Muscle layer of duodenum (tissue), 2 donors: Measurements from ENCODE around the gene DFFB.

Experiments used
- H3K27ac ChIP-seq: one replicate; pipeline ENCODE4 v1.7.0; 2013; ENCODE audit warnings: mild to moderate bottlenecking, low read length
- H3K27me3 ChIP-seq: one replicate; pipeline ENCODE4 v1.7.0; 2013; ENCODE audit warnings: low read depth, mild to moderate bottlenecking, control low read depth, low read length
- H3K36me3 ChIP-seq, 2 donors: one replicate each; pipeline ENCODE4 v1.7.0; 2013; ENCODE audit warnings: low read length in 2 of 2, control low read depth in 1 of 2, mild to moderate bottlenecking in 1 of 2; ENCODE audit not compliant: insufficient read depth in 2 of 2, control insufficient read depth in 1 of 2
- H3K4me1 ChIP-seq, 2 donors: one replicate each; pipeline ENCODE4 v1.7.0; 2013; ENCODE audit warnings: low read length in 2 of 2, mild to moderate bottlenecking in 2 of 2, control low read depth in 1 of 2, moderate library complexity in 1 of 2; ENCODE audit not compliant: insufficient read depth in 2 of 2, control insufficient read depth in 1 of 2
- H3K4me3 ChIP-seq, 2 donors: one replicate each; pipeline ENCODE4 v1.7.0; 2013; ENCODE audit warnings: low read length in 2 of 2, low read depth in 1 of 2, mild to moderate bottlenecking in 1 of 2
- H3K9me3 ChIP-seq, 2 donors: one replicate each; pipeline ENCODE4 v1.7.0; 2013; ENCODE audit warnings: low read length in 2 of 2, control low read depth in 1 of 2, mild to moderate bottlenecking in 1 of 2; ENCODE audit not compliant: control insufficient read depth in 1 of 2
- donor health status: healthy.

DFFB gene

DNA sequence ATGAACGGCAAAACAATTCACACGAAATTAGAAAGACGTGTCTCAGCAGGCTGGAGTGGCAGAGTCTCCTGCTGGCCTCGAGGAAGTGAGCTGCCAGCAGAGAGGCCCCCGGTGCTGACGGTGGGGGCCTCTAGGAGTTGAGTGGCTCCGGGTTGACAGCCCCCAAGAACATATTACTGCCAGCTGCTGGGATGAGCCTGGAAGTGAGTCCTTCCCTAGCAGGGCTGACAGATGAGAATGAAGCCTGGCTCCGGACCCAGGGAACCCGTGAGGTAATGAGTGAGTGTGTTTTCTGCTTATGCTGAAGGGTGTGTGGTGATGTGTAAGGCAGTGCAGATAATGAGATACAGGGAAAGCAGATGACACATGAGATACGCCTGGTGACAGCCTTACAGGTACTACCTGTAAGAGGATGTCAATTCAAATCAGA lies 37.5 kb upstream of the DFFB start:
- Histone ChIP-seq H3K36me3 (peaks cover 48 to 85% of the 10 kb centered on the region in 2 donors), H3K27ac (no peak overlapping the region), H3K4me3 (no peak overlapping the region), H3K27me3 (no peaks in the 10 kb centered on the region), H3K9me3 (no peaks in the 10 kb centered on the region), H3K4me1 (no peaks in the 10 kb centered on the region)

DNA sequence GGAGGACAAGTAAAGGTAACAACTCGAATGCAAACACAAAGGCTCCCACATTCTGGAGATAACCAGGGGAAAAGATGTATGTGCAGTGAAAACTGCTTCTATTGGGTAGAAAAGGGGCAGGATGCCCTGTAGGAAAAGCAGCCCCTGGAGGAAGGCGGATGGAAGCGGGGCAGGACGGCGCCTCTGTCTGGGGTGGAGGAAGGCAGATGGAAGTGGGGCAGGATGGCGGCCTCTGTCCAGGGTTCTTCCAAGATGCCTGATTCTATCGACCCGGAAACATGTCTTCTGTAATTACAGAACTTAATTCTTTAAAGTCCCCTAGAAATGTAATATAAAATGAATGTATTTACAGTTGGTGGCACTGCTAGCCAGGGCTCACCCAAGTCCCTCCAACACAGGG lies 37.0 kb upstream of the DFFB start:
- Histone ChIP-seq H3K36me3 (peaks cover 44 to 83% of the 10 kb centered on the region in 2 donors), H3K27ac (no peak overlapping the region), H3K4me1 (no peaks in the 10 kb centered on the region), H3K27me3 (no peaks in the 10 kb centered on the region), H3K9me3 (no peaks in the 10 kb centered on the region), H3K4me3 (no peak overlapping the region)

DNA sequence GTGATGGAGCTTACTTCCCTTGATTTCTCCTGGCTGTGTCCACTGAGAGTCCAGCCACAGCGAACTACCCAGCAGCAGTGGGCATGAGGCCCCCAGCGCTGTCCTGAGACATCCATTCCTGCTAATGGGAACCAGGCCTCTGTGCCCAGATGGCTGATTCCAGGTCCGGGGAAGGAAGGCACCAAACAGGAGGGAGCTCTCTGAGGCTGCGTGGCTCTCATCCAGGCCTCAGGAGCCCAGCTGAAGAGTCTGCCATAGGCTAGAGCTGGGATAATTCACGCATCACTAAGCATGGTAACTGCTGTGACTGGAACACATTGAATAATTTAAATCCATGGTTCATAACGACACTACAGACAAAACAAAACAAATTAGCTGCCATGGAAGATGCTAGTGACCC lies 36.3 kb upstream of the DFFB start:
- Histone ChIP-seq H3K27ac (no peak overlapping the region), H3K36me3 (peaks cover 48 to 83% of the 10 kb centered on the region in 2 donors), H3K9me3 (no peaks in the 10 kb centered on the region), H3K27me3 (no peaks in the 10 kb centered on the region), H3K4me3 (no peak overlapping the region), H3K4me1 (no peaks in the 10 kb centered on the region)

DNA sequence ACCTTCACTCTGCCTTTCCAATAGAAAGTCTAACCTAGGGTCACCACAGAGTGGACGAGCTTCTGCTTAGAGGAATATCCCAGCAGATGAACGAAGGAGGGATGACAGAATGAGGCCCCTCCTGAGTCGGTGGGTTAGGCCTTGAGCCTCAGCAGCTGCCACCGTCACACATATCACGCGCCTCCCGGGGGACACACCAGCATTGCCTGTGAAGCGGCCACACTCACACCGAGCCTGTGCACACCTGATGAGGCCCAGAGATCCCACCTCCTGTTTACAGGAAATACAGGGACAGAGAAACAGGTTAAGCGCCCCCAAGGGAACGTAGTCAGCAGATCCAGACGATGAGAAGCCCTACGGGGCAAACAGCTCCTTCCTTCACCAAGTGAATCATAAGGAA lies 35.8 kb upstream of the DFFB start:
- no peak overlapping the region for H3K27ac ChIP-seq
- no peaks in the 10 kb centered on the region for H3K27me3 ChIP-seq
- no peaks in the 10 kb centered on the region for H3K4me1 ChIP-seq
- peaks cover 48 to 81% of the 10 kb centered on the region in 2 donors for H3K36me3 ChIP-seq
- H3K4me3 ChIP-seq, result no peak overlapping the region
- no peaks in the 10 kb centered on the region for H3K9me3 ChIP-seq

DNA sequence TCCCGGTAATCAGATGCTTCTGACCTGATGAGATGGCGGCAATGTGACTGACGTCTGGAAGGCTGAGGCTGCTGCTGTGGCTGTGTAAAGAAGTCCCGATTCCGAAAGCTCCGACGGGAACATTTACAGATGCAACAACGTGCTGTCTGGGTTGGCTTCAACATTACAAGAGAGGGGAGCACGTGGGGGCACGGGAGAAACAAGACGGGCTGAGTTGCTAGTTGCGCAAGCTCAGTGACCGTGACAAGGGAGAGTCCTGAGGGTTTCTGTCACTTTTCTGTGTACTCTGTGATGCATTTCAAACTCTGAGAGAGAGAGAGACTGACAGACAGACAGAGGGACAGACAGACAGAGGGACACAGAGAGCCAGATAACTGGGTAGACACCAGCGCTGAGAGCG lies 35.4 kb upstream of the DFFB start:
- H3K9me3 ChIP-seq, result no peaks in the 10 kb centered on the region
- H3K27ac ChIP-seq, result no peak overlapping the region
- peaks cover 51 to 82% of the 10 kb centered on the region in 2 donors for H3K36me3 ChIP-seq
- no peaks in the 10 kb centered on the region for H3K27me3 ChIP-seq
- no peak overlapping the region for H3K4me3 ChIP-seq
- no peaks in the 10 kb centered on the region for H3K4me1 ChIP-seq

DNA sequence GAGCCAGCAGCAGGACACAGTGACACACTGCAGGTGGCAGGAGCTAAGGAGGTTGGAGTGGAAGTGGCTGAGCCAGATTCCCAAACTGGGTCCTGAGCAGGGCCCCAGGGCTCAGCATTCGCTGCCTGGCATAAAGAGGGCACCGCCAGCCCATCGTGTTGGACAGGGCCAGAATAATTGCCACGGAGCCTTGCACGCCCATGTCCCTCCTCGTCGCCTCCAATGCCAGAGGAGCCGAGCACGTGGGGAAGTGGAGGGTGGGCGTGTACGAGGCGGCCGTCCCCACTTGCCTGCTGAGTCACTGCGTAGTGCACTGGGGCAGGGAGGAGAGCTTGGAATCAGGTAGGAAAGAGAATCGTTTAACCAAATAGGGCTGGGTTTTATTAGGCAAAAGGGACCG lies 34.9 kb upstream of the DFFB start:
- H3K36me3 ChIP-seq, result peaks cover 56 to 87% of the 10 kb centered on the region in 2 donors
- H3K4me3 ChIP-seq, result no peak overlapping the region
- H3K9me3 ChIP-seq, result no peaks in the 10 kb centered on the region

DNA sequence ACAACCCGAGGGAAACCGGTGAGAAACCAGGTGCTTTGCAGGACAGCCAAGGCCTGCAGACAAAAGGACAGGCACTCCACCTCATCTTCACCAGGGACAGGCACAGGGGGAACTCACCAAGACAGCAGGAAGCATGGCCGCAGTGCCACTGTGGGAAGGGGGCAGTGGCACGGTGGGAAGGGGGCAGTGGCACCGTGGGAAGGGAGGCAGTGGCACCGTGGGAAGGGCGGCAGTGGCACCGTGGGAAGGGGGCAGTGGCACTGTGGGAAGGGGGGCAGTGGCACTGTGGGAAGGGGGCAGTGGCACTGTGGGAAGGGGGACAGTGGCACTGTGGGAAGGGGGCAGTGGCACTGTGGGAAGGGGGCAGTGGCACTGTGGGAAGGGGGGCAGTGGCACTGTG lies 32.6 kb upstream of the DFFB start:
- Histone ChIP-seq H3K4me1 (no peaks in the 10 kb centered on the region), H3K27ac (no peak overlapping the region), H3K4me3 (no peak overlapping the region), H3K36me3 (peaks cover 73 to 94% of the 10 kb centered on the region in 2 donors), H3K9me3 (no peaks in the 10 kb centered on the region), H3K27me3 (no peaks in the 10 kb centered on the region)

More for the DNA sequence above, 34.9 kb upstream of the DFFB start:
- H3K27me3 ChIP-seq, result no peaks in the 10 kb centered on the region
- no peaks in the 10 kb centered on the region for H3K4me1 ChIP-seq
- no peak overlapping the region for H3K27ac ChIP-seq

DNA sequence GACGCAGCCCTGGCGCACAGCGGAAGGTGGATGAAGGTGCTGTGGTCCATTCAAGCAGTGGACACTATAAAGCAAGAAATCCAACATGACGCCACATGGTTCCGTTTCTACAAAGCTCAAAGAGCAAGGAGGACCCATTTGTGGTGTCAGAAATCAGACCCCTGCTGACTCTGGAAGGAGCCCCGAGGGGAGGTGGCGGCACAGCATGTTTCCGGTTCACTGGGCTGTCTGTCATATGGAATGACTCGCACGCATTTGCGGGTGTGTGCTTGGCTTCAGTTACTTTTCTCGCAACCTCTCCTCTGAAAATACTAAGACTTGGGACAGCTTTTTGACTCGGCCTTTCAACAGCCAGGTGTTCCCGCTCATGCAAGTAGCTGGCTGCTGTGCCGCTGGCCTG lies 31.9 kb upstream of the DFFB start:
- H3K27me3 ChIP-seq, result no peaks in the 10 kb centered on the region
- H3K4me3 ChIP-seq, result no peak overlapping the region
- no peak overlapping the region for H3K27ac ChIP-seq
- no peaks in the 10 kb centered on the region for H3K9me3 ChIP-seq
- no peaks in the 10 kb centered on the region for H3K4me1 ChIP-seq
- H3K36me3 ChIP-seq, result peaks cover 70 to 94% of the 10 kb centered on the region in 2 donors

DNA sequence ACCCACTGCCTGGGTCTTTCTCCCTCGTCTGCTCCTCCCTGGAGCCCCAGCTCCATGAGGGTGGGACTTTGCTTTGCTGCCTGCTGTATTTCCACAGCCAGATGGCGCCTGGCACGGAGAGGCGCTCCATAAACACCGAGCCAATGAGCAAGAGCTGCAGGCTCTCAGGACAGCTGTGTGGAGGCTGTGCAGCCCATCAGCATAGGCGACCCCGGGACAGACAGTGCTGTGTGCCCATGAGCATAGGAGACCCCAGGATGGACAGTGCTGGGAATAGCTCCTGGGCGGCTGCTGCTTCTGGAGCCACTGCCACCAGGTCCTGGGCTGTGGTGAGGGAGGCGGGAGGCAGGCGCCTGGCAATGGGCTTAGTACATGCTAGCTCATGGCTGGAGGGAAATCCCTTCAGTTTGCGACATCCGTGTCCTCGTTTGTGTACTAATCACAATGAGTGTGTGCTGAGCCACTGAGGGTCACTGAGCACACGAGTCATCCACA lies 29.4 kb upstream of the DFFB start:
- Histone ChIP-seq H3K36me3 (peaks cover 70 to 93% of the 10 kb centered on the region in 2 donors), H3K9me3 (no peaks in the 10 kb centered on the region), H3K4me3 (no peak overlapping the region), H3K27ac (no peak overlapping the region), H3K4me1 (no peaks in the 10 kb centered on the region), H3K27me3 (no peaks in the 10 kb centered on the region)

DNA sequence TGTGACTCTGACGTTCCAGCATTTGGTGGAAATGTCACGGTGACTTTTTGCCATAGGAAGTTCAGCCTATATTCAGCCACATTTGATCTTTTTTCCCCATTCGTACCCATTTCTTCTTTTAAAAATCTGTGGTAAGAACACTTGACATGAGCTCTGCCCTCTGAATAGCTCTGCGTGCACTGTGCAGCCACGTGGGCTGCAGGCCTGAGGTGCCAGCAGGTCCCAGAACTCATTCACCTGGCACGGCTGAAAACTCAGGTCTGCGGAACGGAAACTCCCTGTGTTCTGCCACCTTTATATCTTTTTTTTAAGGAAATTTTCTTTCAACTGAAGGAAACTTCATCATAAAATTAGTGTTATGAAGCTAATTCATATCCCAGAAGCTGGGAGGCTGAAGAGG lies 28.9 kb upstream of the DFFB start:
- no peaks in the 10 kb centered on the region for H3K9me3 ChIP-seq
- no peak overlapping the region for H3K27ac ChIP-seq
- H3K36me3 ChIP-seq, result peaks cover 64 to 92% of the 10 kb centered on the region in 2 donors
- no peak overlapping the region for H3K4me3 ChIP-seq
- H3K27me3 ChIP-seq, result no peaks in the 10 kb centered on the region
- no peaks in the 10 kb centered on the region for H3K4me1 ChIP-seq

DNA sequence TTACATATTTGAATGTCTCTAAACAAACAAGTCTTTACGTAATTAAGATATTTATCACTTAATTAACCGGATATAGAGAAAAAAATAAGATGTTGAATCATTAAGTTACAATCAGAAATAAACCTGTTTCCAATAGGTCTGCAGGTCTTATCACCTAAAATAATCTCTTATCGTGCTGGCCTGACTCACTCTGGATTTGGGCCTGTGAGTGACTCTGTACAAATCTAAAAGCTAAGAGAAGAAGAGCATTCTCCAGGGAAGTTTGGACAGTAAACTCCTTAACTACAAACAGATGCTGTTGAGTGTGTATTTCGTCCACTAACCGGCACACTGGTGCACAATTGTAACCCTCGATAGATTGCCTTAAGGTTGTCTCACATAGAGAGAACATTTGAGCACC lies 25.6 kb upstream of the DFFB start:
- no peaks in the 10 kb centered on the region for H3K4me1 ChIP-seq
- no peaks in the 10 kb centered on the region for H3K9me3 ChIP-seq
- H3K36me3 ChIP-seq, result peaks cover 62 to 90% of the 10 kb centered on the region in 2 donors
- H3K4me3 ChIP-seq, result no peak overlapping the region
- no peaks in the 10 kb centered on the region for H3K27me3 ChIP-seq
- H3K27ac ChIP-seq, result no peak overlapping the region

DNA sequence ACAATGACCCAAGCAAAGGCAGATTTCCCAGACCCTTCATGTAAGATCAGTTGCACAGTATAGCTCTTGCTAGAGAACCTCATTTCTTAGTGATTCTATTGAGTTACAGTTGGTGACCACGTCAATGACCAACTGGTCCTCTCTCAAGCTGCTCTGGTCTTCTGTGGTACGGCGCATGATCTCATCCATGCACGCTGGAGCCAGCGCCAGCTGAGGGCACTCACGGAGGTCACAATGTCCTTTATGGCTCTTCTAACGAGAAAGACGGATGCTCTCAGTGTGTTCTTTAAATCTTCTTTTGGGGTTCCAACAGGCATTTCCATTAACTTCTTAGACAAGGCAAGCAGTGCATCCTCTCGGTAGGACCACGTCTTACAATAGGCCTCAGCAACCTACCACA lies 22.6 kb upstream of the DFFB start:
- Histone ChIP-seq H3K9me3 (peaks cover 0 to 5% of the 10 kb centered on the region in 2 donors), H3K4me1 (no peaks in the 10 kb centered on the region), H3K27ac (no peak overlapping the region), H3K4me3 (no peak overlapping the region), H3K36me3 (peaks cover 61 to 91% of the 10 kb centered on the region in 2 donors), H3K27me3 (no peaks in the 10 kb centered on the region)
